ENCODE results near the gene KRT27.
"Not testable (repeated sequence)": the region's sequence is repeated elsewhere in the genome, so short reads cannot be mapped to it uniquely, and the experiment has no call there.

KRT27 gene, protein sequence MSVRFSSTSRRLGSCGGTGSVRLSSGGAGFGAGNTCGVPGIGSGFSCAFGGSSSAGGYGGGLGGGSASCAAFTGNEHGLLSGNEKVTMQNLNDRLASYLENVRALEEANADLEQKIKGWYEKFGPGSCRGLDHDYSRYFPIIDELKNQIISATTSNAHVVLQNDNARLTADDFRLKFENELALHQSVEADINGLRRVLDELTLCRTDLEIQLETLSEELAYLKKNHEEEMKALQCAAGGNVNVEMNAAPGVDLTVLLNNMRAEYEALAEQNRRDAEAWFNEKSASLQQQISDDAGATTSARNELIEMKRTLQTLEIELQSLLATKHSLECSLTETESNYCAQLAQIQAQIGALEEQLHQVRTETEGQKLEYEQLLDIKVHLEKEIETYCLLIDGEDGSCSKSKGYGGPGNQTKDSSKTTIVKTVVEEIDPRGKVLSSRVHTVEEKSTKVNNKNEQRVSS
- 0 to 0.77 (median 0) reads per million in 17 experiments for total RNA-seq

DNA sequence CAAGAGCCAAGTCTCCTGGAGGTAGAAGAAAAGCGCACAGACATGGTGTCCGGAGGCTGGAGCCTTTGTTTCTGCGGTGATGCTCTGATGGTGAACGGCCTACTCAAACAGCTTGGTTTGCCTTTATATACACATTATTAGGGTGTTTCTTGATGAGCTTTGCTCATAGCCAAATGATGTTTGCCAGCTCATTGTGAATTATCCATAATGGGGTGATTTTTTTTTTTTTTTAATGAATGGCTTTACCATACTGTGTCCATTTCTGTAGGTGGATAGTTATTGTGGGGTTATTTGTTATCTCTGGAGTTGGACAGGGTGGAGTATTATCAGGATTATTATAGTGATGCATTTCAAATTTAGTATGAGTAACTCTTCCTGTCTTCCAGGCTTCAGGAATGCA, at the start of gene KRT27:
Gene KRT27, minus strand, starts transcription at position 101 of the 400 bp plus-strand sequence. Its CDS starts 57 bp downstream, at position 44.
- DNase-seq: no peak

DNA sequence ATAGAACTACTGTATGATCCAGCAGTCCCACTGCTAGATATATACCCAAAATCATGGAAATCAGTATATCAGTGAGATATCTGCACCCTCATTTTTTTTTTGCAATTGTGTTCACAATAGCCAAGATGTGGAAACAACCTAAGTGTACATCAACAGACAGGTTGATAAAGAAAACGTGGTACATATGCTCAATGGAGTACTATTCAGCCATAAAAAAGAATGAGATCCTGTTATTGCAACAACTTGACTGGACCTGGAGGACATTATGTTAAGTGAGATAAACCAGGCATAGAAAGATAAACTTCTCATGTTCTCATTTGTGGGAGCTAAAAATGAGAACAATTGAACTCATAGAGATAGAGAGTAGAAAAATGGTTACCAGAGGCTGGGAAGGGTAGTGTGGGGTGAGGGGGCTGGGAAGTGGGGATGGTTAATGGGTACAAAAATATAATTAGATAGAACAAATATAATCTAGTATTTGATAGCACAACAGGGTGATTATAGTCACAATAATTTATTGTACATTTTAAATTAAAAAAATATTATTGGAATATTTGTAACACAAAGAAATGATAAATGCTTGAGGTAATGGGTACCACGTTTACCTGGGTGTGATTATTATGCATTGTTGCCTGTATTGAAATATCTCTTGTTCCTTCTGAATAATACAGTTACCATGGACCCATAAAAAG, 47.9 kb upstream of the KRT27 start:
- no peak for DNase-seq

DNA sequence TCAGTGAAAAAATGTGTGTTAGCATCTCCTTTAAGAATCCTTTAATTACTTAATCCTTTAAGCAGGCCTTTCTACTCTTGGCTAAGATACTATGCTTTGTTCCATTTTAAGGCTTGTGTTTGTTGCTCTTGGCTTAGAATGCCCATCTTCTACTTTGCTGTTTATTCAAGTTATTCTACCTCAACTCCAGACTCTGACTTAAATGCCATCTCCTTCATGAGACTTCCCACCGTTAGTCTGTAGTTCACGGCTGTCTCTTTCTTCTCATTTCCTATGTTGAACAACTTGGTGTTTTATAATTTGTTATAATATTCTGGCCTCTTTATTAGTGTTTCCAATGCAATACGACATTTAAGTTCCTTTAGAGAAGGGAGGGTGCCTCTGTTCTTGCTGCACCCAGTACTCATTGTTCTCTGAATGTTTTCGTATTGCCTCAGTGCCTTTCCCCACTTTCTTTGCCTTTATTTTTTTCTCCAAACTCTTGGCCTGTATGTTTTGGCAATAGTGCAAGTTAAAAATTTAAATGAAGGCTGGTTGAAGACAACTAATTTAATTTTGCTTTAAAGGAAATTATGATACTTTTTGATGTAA, 46.2 kb upstream of the KRT27 start:
- DNase-seq: no peak

DNA sequence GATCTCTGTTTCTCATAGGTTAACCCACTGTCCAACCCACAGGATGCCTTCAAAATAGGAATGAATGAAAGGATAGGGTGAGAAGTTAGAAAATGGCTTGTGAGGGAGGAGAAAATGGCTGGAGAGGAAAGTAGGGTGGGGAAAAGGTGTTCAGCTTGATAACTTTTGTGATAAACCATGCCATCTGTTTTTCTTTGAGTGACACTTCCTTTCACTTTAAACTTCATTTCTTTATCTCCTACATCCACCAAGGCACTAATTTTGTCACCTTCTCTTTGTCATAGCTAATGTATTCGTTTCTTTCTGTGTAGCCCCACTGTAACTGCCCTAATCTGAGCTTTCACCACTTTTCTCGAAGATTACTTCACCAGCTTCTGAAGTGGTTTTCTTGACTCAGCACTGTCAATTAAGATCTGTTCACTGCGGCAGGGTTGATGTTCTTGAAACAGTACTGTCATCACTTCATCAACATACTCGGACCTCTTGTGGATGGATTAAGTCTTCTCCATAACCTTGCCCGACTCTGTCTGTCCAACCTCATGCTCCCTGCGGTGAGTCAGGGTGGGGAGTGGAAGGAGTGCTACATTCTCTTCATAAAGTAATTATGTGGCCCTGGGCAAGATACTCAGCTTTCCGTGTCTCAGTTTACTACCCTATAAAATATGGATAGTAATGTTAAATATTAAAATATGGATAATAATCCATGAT, 45.5 kb upstream of the KRT27 start:
- no peak for DNase-seq

DNA sequence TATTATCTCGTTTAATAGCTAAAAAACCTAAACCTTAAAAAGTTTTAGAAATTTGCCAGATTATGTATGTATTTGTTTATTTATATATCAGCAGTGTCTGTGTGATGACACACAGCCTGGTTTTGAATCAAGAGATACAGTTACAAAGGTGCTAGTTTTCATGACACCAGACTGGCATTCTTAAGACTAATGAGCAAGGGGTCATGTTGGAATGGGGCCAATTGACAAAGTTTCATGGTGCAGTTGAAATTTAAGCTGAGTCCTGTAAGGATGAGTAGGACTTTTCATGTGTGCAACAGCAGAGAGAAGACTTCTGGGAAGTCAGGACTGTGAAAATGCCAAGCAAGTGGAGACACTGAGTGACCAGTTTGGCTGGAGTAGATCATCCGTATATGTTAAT, 43.2 kb upstream of the KRT27 start:
- DNase-seq: no peak

DNA sequence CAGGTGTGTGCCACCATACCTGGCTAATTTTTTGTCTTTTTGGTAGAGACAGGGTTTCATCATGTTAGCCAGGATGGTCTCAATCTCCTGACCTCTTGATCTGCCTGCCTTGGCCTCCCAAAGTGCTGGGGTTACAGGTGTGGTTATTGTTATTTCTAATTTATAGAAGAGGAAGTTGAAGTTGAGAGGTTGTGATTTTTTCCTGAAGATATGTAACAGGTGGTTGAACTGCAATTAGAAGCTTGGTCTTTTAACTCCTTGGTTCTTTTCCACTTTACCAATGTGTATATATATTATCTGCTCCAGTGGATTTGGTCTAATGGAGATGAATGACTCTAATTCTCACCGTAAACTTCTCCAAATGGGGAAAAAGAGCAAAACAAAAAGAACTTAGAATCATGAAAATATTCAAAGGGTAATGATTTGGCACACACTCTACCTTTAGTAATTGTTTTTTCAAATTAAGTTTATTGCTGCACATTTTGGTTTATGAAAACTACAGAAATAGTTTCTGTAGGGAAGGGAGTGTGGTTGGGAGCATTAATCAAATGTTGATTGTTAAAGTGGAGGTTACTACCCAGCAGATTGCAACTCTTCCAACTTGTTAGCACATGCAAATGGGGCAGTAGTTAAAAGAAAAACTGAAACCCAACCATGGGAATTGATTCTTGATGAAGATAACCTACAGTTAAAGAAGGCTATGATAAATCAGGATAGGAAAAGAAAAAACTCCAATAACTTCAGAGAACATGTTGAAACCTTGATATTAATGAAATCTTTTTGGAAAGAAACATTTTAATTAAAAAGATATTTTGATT, 41.9 kb upstream of the KRT27 start:
- DNase-seq: no peak

DNA sequence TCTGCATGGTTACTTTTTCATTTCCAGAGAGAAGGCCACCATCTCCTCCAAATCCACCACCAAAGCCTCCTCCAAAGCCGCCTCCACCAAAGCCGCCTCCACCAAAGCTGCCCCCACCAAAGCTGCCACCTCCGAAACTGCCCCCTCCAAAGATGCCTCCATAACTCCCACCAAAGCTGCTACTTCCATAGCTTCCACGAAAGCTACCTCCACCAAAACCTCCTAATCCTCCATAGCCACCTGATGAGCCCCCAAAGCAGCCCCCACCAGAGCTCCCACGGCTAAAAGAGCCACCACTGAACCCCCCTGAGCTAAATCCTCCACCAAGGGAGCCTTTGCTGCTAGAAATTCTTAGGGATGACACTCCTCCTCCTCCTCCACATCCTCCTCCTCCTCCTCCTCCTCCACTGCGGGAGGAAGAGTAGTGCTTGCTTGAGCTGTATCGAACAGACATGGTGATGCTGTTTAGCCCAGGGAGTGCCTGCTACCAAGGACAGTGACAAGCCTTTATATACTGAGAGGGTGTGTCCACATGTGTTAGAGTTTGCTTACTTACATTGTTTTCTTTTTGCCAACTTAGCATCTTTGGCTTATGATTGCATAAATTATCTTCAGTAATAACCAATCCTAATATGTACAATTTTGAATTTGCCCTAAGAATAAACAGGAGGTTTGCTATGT, 39.9 kb upstream of the KRT27 start, which contains the start of gene KRT10:
Gene KRT10, minus strand, starts transcription at position 483 of the 681 bp plus-strand sequence. Its CDS starts 29 bp downstream, at position 454.
- no peak for DNase-seq

DNA sequence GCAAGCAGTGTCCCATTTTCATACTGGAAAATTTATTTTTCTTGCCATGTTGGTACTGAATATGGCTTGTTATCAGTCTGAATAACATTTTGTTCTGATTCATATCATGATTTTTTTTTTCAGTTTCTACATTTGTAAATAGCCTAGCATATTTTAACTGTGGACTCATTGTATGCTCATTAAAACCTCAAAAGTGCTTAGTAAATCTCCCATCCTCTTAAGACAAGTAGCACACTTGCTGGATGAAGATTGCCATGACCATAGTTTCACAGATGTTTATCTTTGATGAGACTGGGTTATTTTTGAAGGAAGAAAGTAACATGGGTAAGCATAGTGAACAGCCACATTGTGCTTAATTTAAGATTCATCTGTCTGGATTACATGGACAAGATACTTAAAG, 39.2 kb upstream of the KRT27 start:
- no peak for DNase-seq

DNA sequence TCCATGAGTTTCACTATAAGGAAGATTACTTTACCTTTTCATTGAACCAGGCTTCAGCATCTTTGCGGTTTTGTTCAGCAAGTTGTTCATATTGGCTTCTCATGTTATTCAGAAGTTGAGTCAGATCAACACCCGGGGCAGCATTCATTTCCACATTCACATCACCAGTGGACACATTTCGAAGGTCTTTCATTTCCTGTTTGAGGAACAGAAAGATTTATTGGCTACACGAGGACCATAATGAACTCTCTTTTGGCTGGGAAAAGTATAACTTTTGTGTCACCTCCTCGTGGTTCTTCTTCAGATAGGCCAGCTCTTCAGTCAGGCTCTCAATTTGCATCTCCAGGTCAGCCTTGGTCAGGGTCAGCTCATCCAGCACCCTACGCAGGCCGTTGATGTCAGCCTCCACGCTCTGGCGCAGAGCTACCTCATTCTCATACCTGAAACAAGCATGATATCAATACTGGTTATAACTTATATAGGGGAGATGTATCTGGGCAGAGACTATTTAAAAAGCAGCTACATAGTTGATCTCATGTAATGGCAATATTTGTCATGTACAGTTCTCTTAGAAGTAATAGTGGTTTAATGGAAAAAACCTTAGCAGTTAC, 38.0 kb upstream of the KRT27 start:
- no peak for DNase-seq

DNA sequence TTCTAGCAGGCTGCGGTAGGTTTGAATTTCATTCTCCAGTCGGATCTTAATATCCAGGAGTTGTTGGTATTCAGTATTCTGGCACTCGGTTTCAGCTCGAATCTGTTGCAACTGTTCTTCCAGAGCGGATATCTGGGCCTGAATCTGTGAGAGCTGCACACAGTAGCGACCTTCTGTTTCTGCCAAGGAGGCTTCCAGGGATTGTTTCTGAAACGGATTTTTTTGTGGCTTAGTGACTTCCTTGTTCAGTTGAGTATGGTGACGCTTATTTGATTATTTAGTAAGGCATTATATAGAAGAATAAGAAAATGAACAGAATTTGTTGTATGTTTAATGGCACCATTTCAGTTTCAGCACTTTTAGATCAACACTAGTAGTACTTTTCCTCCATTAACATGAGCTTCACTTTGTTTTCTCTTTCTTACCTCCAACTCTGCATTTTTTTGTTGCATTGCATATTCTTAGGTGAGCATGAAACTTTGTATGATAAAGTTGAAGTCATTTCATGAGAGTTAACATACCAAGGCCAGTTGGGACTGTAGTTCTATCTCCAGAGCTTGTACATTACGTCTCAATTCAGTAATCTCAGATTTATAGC, 37.3 kb upstream of the KRT27 start:
- DNase-seq: peak in 1 of 4 experiments; percentile 3

DNA sequence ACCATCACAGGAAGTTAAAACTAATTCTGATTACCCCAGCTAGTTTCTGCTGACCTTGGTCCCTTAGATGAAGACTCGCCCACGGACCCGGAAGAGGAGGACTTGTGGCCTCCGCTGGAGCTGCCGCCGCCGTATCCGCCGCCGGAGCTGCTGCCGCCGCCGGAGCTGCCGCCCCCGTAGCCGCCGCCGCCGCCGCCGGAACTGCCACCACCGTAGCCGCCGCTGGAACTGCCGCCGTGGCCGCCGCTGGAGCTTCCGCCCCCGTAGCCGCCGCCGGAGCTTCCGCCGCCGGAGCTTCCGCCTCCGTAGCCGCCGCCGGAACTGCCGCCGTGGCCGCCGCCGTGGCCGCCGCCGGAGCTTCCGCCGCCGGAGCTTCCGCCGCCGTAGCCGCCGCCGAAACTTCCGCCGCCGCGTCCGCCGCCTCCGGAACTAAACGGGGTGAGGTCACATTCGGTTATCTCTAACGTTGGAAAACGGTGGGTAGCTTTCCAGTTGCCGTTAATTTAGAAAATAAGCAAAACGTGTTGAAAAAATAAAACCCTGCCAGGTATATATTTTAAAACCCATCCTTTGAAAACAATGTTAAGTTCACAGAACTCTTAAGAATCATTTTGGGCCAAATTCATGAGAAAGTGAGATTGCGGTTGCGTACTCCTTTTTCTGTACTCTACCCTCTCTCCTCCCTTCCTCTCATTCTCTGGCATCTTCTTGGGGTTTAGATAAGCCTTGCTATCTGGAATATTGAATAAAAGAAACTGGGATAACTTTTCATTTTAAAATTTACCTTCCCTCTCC, 36.6 kb upstream of the KRT27 start:
- peak; percentile 89 to 96 (median 93) for DNase-seq

DNA sequence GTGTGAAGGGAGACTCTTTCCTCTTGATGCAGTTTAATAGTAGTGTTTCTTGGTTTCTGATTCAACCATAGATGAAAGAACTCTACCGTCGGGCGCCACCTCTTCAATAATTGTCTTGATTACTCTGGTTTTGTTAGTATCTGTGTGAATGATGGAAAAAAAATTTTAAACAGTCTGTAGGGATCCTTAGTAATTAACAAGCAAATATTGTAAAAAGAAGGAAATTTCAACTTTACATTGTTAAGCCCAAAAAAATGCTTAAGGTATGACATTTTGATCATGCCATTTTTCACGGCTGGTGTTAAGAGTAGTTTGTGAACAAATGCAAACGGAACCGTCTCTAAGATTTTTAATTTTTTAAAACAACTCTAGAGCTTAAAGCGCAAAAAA, 36.0 kb upstream of the KRT27 start:
- no peak for DNase-seq

DNA sequence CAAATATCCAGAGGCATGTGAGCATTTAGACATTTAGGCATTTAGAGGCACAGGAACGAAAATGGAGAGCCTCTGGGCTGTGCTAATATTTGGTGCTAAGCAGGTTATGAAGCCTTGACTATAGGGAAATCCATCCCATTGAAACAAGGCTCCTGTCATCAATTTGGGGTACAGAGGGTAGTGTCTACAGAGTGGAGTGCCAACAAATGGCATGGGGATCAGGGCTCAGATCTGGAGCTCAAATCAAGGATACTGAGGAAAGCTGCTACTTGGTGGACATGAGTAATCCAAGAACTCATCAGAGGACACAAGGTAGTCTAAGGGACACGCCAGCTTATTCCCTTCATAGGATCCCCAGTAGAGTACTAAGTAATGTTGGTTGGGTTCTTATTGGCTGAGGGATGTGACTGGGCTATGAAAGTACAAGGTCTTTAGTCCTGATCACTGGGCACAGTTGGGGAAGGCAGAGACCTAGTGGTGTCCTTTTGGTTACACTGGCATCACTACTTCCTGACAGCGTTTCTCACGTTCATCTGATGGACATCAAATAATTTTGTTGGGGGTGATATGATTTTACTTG, 34.8 kb upstream of the KRT27 start:
- no peak for DNase-seq

DNA sequence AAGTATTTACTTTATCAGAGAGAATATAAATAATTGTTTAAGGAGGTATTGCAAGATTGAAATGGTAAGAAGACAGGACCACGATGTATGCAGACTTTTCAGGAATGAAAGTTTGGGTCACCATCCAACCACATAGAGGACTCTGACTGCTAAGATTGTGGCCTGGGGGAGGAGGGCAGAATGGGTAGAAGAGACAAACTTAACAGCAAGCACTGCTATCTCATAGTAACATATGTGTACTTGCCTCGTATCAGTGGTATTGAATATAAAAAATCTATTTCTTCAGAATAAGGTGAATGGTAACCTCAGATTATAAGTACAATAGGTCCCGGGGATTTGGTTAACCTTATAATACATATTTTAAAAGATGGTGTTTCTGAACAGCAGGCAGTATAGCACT, 34.2 kb upstream of the KRT27 start:
- DNase-seq: no peak

DNA sequence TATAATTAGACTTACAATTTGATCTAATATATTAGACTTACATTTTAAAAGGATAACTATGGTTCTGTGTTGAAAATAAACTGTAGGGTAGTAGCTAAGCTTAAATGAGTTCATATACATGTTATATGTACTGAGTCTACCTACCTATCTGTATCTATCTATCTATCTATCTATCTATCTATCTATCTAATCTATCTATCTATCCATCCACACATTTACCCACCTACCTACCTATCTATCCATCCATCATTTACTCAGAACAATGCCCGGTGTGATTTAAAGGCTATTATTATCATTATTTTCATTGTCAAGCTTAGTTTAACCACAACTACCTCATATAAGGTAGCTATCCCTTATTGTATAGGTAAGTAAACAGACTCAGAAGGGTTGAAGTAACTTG, 33.0 kb upstream of the KRT27 start:
- no peak for DNase-seq

DNA sequence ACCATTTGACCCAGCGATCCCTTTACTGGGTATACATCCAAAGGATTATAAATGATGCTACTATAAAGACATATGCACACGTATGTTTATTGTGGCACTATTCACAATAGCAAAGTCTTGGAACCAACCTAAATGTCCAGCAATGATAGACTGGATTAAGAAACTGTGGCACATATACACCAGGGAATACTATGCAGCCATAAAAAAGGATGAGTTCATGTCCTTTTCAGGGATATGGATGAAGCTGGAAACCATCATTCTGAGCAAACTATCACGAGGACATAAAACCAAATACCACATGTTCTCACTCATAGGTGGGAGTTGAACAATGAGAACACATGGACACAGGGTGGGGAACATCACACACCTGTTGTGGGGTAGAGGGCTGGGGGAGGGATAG, 32.3 kb upstream of the KRT27 start:
- DNase-seq: not testable (repeated sequence)

DNA sequence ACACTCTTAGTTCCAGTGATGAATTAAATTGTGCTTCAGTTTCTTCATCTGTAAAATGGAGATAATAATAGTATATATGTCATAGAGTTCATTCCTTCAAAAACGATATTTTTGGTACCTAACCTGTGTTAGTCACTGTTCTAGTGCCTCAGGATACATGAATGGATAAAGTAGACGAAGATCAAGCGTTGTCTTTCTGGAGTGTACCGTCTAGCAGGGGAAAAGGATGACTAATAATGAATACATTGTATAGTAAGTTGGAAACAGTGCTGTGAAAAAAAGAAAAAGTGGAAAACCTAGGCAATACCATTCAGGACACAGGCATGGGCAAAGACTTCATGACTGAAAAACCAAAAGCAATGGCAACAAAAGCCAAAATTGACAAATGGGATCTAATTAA, 31.5 kb upstream of the KRT27 start:
- no peak for DNase-seq

DNA sequence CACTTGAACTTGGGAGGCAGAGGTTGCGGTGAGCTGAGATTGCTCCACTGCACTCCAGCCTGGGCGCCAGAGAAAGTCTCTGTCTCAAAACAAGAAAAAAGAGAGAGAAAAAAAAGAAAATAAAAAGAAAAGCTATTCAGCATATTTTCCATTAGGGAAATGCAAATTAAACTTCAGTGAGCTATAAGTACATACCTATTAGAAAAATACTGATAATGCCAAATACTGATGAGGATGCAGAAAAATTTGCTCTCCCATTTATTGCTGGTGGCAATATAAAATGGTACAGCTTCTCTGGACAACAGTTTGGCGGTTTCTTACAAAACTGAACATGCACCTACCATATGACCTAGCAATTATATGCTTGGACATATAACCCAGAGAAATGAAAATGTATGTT, 30.3 kb upstream of the KRT27 start:
- DNase-seq: no peak

DNA sequence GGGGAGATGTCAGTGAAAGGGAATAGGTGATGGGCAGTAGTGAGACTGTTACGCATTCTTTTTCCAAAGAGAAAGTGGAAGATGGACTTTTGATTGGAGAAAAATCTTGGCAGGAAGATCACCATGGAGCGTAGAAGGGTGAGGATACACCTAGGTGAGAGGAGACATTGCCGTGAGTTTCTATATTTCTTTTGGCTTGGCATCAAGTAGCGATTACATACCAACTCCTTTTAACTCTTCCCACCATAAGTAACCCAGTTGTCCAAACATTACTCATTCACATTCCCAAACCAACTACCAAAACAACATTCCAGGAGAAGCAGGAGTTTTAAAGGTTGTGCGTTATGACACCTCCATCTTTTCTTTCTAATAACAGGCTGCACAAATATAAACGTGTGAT, 28.1 kb upstream of the KRT27 start:
- no peak for DNase-seq

Data from suppressor macrophage (primary cell).